Upper lobe of left lung (tissue), 6 donors: Measurements from ENCODE around the gene DNAJB2. TPM values are rescaled to one million over a fixed set of nuclear protein-coding genes. Genes with fewer than 3 reads are reported as not detected.

ENCODE experiments used
- ATAC-seq, 2 donors: fragments of 200-7000 bp; cut with Tn5 transposase; one replicate each; pipeline ENCODE4 v1.9.1; 2022; ENCODE audit warnings: mild to moderate bottlenecking in 2 of 2, moderate library complexity in 2 of 2; ENCODE audit not compliant: low FRiP score in 2 of 2
- DNase-seq, 2 donors: peaks; one replicate each; pipeline ENCODE4 v3.0.0-alpha.2; 2019 to 2020
- H3K27ac ChIP-seq, 4 donors: fragments of 200-600 bp; sonication (generic); one replicate each; pipeline ENCODE4 v1.5.1; 2016 to 2019
- H3K27me3 ChIP-seq, 4 donors: fragments of 200-600 bp; sonication (generic); one replicate each; pipeline ENCODE4 v1.5.1; 2017 to 2019
- H3K36me3 ChIP-seq, 4 donors: fragments of 200-600 bp; sonication (generic); one replicate each; pipeline ENCODE4 v1.5.1; 2016 to 2019
- H3K4me1 ChIP-seq, 4 donors: fragments of 200-600 bp; sonication (generic); one replicate each; pipeline ENCODE4 v1.5.1; 2018 to 2019
- H3K4me3 ChIP-seq, 4 donors: fragments of 200-600 bp; sonication (generic); one replicate each; pipeline ENCODE4 v1.5.1; 2017 to 2019; ENCODE audit warnings: mild to moderate bottlenecking in 2 of 4, moderate library complexity in 1 of 4
- H3K9me3 ChIP-seq, 4 donors: fragments of 200-600 bp; sonication (generic); one replicate each; pipeline ENCODE4 v1.5.1; 2018 to 2019
- EP300 ChIP-seq, 4 donors: sonication (generic); formaldehyde crosslinking; IDR thresholded peaks; one replicate each; pipeline ENCODE4 v1.5.1; 2017; ENCODE audit warnings: antibody characterized with exemption in 4 of 4, control low read depth in 2 of 4
- POLR2A ChIP-seq, 4 donors: fragments of 450-650 bp; IDR thresholded peaks; one replicate each; pipeline ENCODE4 v1.5.1; 2016 to 2017; ENCODE audit warnings: antibody characterized with exemption in 4 of 4, mild to moderate bottlenecking in 2 of 4
- POLR2AphosphoS5 ChIP-seq, 2 donors: sonication (generic); formaldehyde crosslinking; IDR thresholded peaks; one replicate each; pipeline ENCODE4 v1.5.1; 2017; ENCODE audit warnings: antibody characterized with exemption in 2 of 2
- WGBS, 2 donors: methylation state at CpG; one replicate each; pipeline ENCODE4 v1.1.5; 2017 to 2018; 5-methylcytosine and 5-hydroxymethylcytosine counted together
- total RNA-seq, 6 donors: library from RNA; depleted of rRNA in 4 of 6; stranded (reverse); fragments of >200 nt in 4 of 6; gene quantifications; one replicate each; pipeline versions ENCODE4 v1.1.0 to v1.2.1, GENCODE V29; 2016 to 2021
- TF ChIP-seq, protein P1 (sequence below), 6 experiments: fragments of 450-650 bp in 4 of 6; fragments of 200-600 bp in 2 of 6; sonication (generic) in 2 of 6; IDR thresholded peaks; one replicate each; pipeline ENCODE4 v1.5.1; 2016 to 2019; ENCODE audit warnings: antibody characterized with exemption in 6 of 6
- donor health status: DM: no; HTN: no; CAD: no; lungs with moderate emphysema.
- donor health status: DM: no; HTN: yes; CAD: no; lungs with severe emphysema.

The DNAJB2 gene
- total RNA-seq, 6 donors from 2014 or later, result 58.6 to 86.1 (median 75.5) TPM

DNA sequence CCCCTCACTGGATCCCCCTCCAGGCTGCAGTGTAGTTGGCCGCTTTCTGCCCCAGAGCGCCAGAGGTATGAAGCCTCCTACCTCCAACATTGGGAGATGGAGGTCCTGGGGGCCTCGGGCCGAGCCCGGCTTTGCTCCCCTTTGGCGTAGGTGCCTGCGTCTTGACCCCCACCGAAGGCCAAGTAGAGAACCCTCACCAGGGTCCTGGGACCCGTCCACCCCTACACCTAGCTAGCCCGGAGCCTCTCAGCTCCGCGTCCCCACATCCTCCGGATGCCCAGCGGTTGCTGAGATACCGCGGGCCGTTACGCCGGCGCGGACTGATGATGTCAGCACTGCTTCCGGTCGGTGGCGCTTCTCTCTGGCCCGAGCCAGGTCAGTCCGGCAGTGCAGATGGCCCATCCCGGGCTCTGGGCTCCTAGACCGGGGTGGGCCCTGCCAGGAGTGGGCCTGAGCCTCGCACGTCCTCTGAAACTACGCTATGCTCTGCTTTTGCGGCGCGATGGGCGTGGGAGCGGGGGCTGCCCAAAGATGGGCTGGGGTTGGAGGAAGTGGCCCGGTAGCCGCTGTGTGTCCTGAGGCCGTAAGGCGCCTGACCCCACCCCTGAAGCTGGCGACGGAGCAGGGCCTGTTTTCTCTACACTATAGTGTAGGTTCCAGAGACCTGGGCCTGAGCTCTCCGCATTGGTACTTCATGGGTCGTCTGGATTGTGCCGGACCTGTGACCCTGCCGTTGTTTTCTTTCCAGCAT is 33.8 kb upstream of the DNAJB2 start, which contains the start of the genes GLB1L and STK16:
GLB1L (minus strand) TSS at position 297 of the 751 bp plus-strand sequence. CDS start 1,871 bp downstream, outside the sequence.
STK16 (plus strand) TSS at position 332 of the 751 bp plus-strand sequence. CDS start 521 bp downstream, outside the sequence.
- H3K4me1 ChIP-seq, result peaks cover 50 to 60% (median 51%) of the 10 kb centered on the region in 4 donors
- peaks cover under 1 to 25% (median 7%) of the 10 kb centered on the region in 4 donors for H3K36me3 ChIP-seq
- H3K27ac ChIP-seq, result peak within 1 kb of the TSS; percentile 91 to 96 (median 96)
- peak; percentile 90 to 96 for ATAC-seq
- TF ChIP-seq, protein P1, sequence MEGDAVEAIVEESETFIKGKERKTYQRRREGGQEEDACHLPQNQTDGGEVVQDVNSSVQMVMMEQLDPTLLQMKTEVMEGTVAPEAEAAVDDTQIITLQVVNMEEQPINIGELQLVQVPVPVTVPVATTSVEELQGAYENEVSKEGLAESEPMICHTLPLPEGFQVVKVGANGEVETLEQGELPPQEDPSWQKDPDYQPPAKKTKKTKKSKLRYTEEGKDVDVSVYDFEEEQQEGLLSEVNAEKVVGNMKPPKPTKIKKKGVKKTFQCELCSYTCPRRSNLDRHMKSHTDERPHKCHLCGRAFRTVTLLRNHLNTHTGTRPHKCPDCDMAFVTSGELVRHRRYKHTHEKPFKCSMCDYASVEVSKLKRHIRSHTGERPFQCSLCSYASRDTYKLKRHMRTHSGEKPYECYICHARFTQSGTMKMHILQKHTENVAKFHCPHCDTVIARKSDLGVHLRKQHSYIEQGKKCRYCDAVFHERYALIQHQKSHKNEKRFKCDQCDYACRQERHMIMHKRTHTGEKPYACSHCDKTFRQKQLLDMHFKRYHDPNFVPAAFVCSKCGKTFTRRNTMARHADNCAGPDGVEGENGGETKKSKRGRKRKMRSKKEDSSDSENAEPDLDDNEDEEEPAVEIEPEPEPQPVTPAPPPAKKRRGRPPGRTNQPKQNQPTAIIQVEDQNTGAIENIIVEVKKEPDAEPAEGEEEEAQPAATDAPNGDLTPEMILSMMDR (IDR thresholded peaks at IDR 0.05), result peak in 2 of 6 experiments; percentile 7 to 23
- TF ChIP-seq POLR2A (IDR thresholded peaks at IDR 0.05) (peak in 3 of 4 donors; percentile 82 to 92 (median 84)), POLR2AphosphoS5 (IDR thresholded peaks at IDR 0.05) (peak; percentile 98 to 99), EP300 (IDR thresholded peaks at IDR 0.05) (peak in 1 of 4 donors; percentile 76)
- no peaks in the 10 kb centered on the region for H3K27me3 ChIP-seq
- H3K4me3 ChIP-seq, result peak within 1 kb of the TSS; percentile 72 to 83 (median 79)
- no peaks in the 10 kb centered on the region for H3K9me3 ChIP-seq
- DNase-seq, result peak; percentile 93 to 99
- WGBS, 2 donors, result 0% methylated on average over 5 to 26 of the region's 46 CpGs

- DNase-seq (no peak), ATAC-seq (no peak)
- Histone ChIP-seq H3K4me3 (peak overlapping the region; percentile 72 to 83 (median 79)), H3K9me3 (no peaks in the 10 kb centered on the region), H3K27me3 (no peaks in the 10 kb centered on the region), H3K27ac (peak overlapping the region; percentile 91 to 96 (median 96)), H3K36me3 (peaks cover 2 to 30% (median 10%) of the 10 kb centered on the region in 4 donors), H3K4me1 (peaks cover 55 to 65% (median 56%) of the 10 kb centered on the region in 4 donors)
- TF ChIP-seq EP300 (IDR thresholded peaks at IDR 0.05) (no peak), POLR2A (IDR thresholded peaks at IDR 0.05) (no peak), POLR2AphosphoS5 (IDR thresholded peaks at IDR 0.05) (no peak)
- TF ChIP-seq, protein P1 (IDR thresholded peaks at IDR 0.05), result no peak
- WGBS, 2 donors, result 18 to 47% methylated on average over 5 to 10 of the region's 10 CpGs
These were observed 33.3 kb upstream of the DNAJB2 start for GRCh38 chr2:219245899-219246230.

GRCh38 chr2:219246559-219246958 is 32.6 kb upstream of the DNAJB2 start:
- Histone ChIP-seq H3K9me3 (no peaks in the 10 kb centered on the region), H3K27me3 (no peaks in the 10 kb centered on the region), H3K4me3 (peak overlapping the region in 1 of 4 donors; percentile 82), H3K36me3 (peaks cover 2 to 37% (median 11%) of the 10 kb centered on the region in 4 donors), H3K4me1 (peaks cover 57 to 72% (median 58%) of the 10 kb centered on the region in 4 donors), H3K27ac (peak overlapping the region; percentile 91 to 96 (median 96))
- 93 to 96% methylated on average over 4 to 10 of the region's 10 CpGs for WGBS, 2 donors
- TF ChIP-seq, protein P1 (IDR thresholded peaks at IDR 0.05), result no peak
- TF ChIP-seq POLR2A (IDR thresholded peaks at IDR 0.05) (no peak), EP300 (IDR thresholded peaks at IDR 0.05) (no peak), POLR2AphosphoS5 (IDR thresholded peaks at IDR 0.05) (no peak)
- DNase-seq, result no peak
- ATAC-seq, result no peak

DNA sequence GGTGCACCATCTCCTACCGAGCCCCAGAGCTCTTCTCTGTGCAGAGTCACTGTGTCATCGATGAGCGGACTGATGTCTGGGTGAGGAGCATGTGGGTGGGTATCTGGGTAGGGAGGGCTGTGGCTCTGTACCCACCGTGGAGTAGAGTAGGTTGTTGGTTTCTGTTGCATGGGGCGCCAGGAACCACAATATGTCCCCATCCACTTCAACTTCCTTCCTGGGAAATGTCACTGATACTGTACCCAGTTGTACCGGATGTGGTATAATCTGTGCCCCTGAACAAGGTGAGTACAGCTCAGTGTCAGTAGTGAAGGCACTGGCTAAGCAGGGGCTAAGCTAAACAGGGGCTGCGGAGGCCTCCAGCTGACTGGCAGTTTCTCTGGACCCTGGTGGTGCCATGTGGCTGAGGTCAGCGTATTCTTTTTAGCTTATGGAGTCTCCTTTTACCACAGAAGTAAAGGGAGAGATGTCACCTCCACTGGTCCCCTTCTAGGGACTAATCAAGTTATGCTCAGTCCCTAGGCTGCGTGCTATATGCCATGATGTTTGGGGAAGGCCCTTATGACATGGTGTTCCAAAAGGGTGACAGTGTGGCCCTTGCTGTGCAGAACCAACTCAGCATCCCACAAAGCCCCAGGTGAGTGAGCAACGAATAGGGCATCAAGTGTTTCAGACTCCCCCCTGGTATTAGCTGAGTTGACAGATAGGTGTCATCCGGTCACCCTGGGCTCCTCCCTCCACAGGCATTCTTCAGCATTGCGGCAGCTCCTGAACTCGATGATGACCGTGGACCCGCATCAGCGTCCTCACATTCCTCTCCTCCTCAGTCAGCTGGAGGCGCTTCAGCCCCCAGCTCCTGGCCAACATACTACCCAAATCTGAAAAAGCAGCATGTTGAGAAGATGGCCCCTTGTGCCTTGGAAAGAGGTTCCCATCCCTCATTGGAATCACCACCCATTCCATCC is 31.2 kb upstream of the DNAJB2 start:
- H3K27ac ChIP-seq, result peak overlapping the region; percentile 77 to 96 (median 96)
- H3K4me3 ChIP-seq, result peak overlapping the region in 2 of 4 donors; percentile 9 to 18
- WGBS, 2 donors, result 79 to 87% methylated on average over 16 to 17 of the region's 17 CpGs
- H3K27me3 ChIP-seq, result no peaks in the 10 kb centered on the region
- H3K36me3 ChIP-seq, result peaks cover 2 to 37% (median 11%) of the 10 kb centered on the region in 4 donors
- peak in 1 of 2 donors; percentile 58 for DNase-seq
- TF ChIP-seq EP300 (IDR thresholded peaks at IDR 0.05) (no peak), POLR2AphosphoS5 (IDR thresholded peaks at IDR 0.05) (peak; percentile 70 to 74)
- TF ChIP-seq, protein P1 (IDR thresholded peaks at IDR 0.05), result no peak
- no peak for ATAC-seq
- peaks cover 61 to 86% (median 69%) of the 10 kb centered on the region in 4 donors for H3K4me1 ChIP-seq
- no peaks in the 10 kb centered on the region for H3K9me3 ChIP-seq
